ENCODE data around the gene SYK. TPM values are rescaled to one million over a fixed set of nuclear protein-coding genes. Genes with fewer than 3 reads are reported as not detected.

Gene SYK
- total and polyA plus RNA-seq, 2 of the 4 experiments (the other 2 are of a cell fraction), result not detected

DNA sequence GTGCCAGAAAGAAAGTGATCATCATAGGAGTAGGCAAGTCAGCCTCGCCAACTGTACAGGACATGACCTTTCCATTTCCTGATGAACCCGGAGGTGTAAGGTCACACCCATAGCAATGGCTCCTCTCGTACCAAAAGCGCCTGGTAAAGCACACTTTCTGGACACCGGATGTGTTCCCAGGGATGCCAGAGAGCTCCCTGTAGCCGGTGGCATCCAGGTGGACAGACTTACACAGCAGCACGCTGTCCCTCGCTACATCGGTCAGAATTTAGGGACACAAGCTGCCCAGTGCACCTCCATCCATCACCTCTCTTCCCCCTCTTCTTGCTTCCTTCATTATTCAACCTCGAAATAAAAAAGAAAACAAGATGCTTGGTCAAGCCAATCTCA lies 105.4 kb downstream of the SYK start:
- Histone ChIP-seq H3K27ac (ENCODE audit: insufficient read depth, low read length) (no peak overlapping the region), H3K18ac (ENCODE audit: low read depth, low read length) (no peak overlapping the region), H3K4me3 (ENCODE audit: insufficient read depth, low read depth, low read length) (no peak overlapping the region), H4K91ac (ENCODE audit: insufficient read depth, low read depth, low read length) (no peak overlapping the region), H4K8ac (ENCODE audit: low read depth in 2 of 2, low read length in 2 of 2) (no peak overlapping the region), H4K5ac (ENCODE audit: low read depth, low read length) (no peak overlapping the region), H3K14ac (replicated peaks; ENCODE audit: low read depth, low read length) (no peak overlapping the region), H3K4ac (ENCODE audit: low read depth, low read length) (no peak overlapping the region), H3K79me1 (ENCODE audit: low read depth in 1 of 2, low read length in 2 of 2) (no peaks in the 10 kb centered on the region), H3K9ac (ENCODE audit: low read depth, low read length) (no peak overlapping the region), H2AK9ac (replicated peaks; ENCODE audit: low read depth, low read length, poor library complexity) (no peak overlapping the region), H2BK15ac (ENCODE audit: low read depth, low read length) (no peak overlapping the region), H2BK5ac (ENCODE audit: low read depth, low read length, poor library complexity, severe bottlenecking) (no peak overlapping the region), H3K9me1 (ENCODE audit: insufficient read depth, low read length) (no peaks in the 10 kb centered on the region), H2BK20ac (ENCODE audit: low read depth, low read length) (no peak overlapping the region), H4K20me1 (ENCODE audit: insufficient read depth, low read length) (no peaks in the 10 kb centered on the region), H3K4me2 (ENCODE audit: low read depth, low read length) (no peak overlapping the region), H3K56ac (ENCODE audit: extremely low read depth, insufficient read depth, low read length) (no peak overlapping the region), H3K36me3 (ENCODE audit: control insufficient read depth, insufficient read depth, low read length) (no peaks in the 10 kb centered on the region), H3K9me3 (ENCODE audit: control insufficient read depth, insufficient read depth, low read length) (peaks cover 6% of the 10 kb centered on the region), H3K27me3 (ENCODE audit: control insufficient read depth, insufficient read depth, low read length) (no peaks in the 10 kb centered on the region; the same call in 1 of the 2 replicates), H3K4me1 (ENCODE audit: control insufficient read depth, insufficient read depth, low read length) (peaks cover 2% of the 10 kb centered on the region; the same call in 1 of the 2 replicates), H2BK120ac (ENCODE audit: low read depth, low read length) (no peak overlapping the region), H2AFZ (replicated peaks; ENCODE audit: low read length, poor library complexity) (no peak overlapping the region), H3K23ac (ENCODE audit: low read depth, low read length) (no peak overlapping the region), H2AK5ac (ENCODE audit: low read depth, low read length) (no peak overlapping the region)
- intact Hi-C loops (cut with micrococcal nuclease), result no loop called here
- no peak for ATAC-seq (ENCODE audit: low read depth)
- ChIA-PET CTCF (no interaction called here), POLR2A (ENCODE audit: unreplicated experiment) (no interaction called here)
- BruUV-seq (replicated peaks), result no TSS peak
- DNase-seq, result no peak
- dilution Hi-C loops (cut with HindIII; ENCODE audit: low sequenced_read_pairs, unreplicated experiment), result no loop called here
- in situ Hi-C loops (cut with MboI; ENCODE audit: low sequenced_read_pairs), result no loop called here
- TF ChIP-seq CEBPB (IDR thresholded peaks at IDR 0.05; ENCODE audit: low read depth, low read length) (no peak), SMC3 (IDR thresholded peaks at IDR 0.05; ENCODE audit: low read depth, low read length) (no peak), POLR2A (IDR thresholded peaks at IDR 0.05; ENCODE audit: low read depth, low read length) (no peak), FOS (IDR thresholded peaks at IDR 0.05; ENCODE audit: low read depth, low read length) (no peak), MAFK (IDR thresholded peaks at IDR 0.05; ENCODE audit: low read depth, low read length) (no peak)
- TF ChIP-seq, protein P1, sequence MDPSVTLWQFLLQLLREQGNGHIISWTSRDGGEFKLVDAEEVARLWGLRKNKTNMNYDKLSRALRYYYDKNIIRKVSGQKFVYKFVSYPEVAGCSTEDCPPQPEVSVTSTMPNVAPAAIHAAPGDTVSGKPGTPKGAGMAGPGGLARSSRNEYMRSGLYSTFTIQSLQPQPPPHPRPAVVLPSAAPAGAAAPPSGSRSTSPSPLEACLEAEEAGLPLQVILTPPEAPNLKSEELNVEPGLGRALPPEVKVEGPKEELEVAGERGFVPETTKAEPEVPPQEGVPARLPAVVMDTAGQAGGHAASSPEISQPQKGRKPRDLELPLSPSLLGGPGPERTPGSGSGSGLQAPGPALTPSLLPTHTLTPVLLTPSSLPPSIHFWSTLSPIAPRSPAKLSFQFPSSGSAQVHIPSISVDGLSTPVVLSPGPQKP (IDR thresholded peaks at IDR 0.05; ENCODE audit: borderline replicate concordance, low read depth, low read length), result no peak
- 94% methylated on average over 6 of the region's 10 CpGs; no CpG with 5 or more reads in 1 of the 2 experiments for WGBS, 2 experiments (ENCODE audit: extremely low coverage in 2 of 2, insufficient read length in 1 of 2)
